ENCODE data around the gene FGF5. TPM values are rescaled to one million over a fixed set of nuclear protein-coding genes. Genes with fewer than 3 reads are reported as not detected.

FGF5 gene
- total RNA-seq, 1 experiment from 2014 or later, result 2.6 TPM

DNA sequence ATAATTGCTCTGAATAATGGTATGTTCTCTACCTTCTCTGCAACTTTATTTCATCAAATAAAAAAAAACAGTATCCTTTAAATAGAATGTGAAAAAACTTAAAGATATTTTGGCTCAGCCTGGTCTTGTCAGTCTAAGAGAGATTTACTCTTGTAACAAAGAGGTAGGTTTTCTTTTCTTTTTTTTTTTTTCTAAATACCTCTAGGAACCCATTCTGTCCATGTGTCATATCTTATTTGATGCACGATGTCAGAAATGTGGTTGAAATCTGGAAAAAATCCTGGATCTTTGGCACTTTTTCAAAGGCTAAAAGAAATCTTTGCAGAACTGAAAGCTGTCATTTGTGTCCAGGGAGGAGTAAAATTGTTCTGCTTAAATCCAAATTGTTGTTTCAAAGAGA is 17.3 kb upstream of the FGF5 start:
- DNase-seq, result no peak
- intact Hi-C loops (cut with micrococcal nuclease), result no loop called here
- ChIA-PET POLR2A (ENCODE audit: unreplicated experiment) (no interaction called here), CTCF (interaction anchor here (0.7 kb wide), 1 partner anchor 218 kb away, joined by 3 read pairs; no protein-coding TSS in a partner anchor)
- Histone ChIP-seq H3K4me2 (ENCODE audit: low read length) (no peak overlapping the region), H3K9ac (ENCODE audit: low read length) (no peak overlapping the region), H3K4me1 (ENCODE audit: insufficient read depth, low read length) (no peaks in the 10 kb centered on the region), H3K4me3 (ENCODE audit: low read length) (no peak overlapping the region), H3K27ac (ENCODE audit: low read length) (no peak overlapping the region), H3K9me2 (replicated peaks; ENCODE audit: low read length) (no peaks in the 10 kb centered on the region), H3K36me3 (ENCODE audit: low read depth, low read length) (no peaks in the 10 kb centered on the region), H3K27me3 (ENCODE audit: low read length) (no peaks in the 10 kb centered on the region), H4K20me1 (ENCODE audit: low read length) (no peaks in the 10 kb centered on the region), H3F3A (ENCODE audit: low read length, unreplicated experiment) (no peaks in the 10 kb centered on the region), H2AFZ (ENCODE audit: low read length) (no peak overlapping the region), H3K9me3 (ENCODE audit: low read length) (no peaks in the 10 kb centered on the region), H3K79me2 (ENCODE audit: low read length) (no peaks in the 10 kb centered on the region)
- no TSS peak for BruUV-seq (replicated peaks)
- no peak for TF ChIP-seq EZH2phosphoT487 (IDR thresholded peaks at IDR 0.05; ENCODE audit: borderline replicate concordance, low read length)
- TF ChIP-seq, protein P1, sequence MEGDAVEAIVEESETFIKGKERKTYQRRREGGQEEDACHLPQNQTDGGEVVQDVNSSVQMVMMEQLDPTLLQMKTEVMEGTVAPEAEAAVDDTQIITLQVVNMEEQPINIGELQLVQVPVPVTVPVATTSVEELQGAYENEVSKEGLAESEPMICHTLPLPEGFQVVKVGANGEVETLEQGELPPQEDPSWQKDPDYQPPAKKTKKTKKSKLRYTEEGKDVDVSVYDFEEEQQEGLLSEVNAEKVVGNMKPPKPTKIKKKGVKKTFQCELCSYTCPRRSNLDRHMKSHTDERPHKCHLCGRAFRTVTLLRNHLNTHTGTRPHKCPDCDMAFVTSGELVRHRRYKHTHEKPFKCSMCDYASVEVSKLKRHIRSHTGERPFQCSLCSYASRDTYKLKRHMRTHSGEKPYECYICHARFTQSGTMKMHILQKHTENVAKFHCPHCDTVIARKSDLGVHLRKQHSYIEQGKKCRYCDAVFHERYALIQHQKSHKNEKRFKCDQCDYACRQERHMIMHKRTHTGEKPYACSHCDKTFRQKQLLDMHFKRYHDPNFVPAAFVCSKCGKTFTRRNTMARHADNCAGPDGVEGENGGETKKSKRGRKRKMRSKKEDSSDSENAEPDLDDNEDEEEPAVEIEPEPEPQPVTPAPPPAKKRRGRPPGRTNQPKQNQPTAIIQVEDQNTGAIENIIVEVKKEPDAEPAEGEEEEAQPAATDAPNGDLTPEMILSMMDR (conservative IDR thresholded peaks at IDR 0.05; ENCODE audit: low read depth, low read length), result no peak
- no peak for TF ChIP-seq EZH2 (IDR thresholded peaks at IDR 0.05; ENCODE audit: low read length, unreplicated experiment)
- no peak for ATAC-seq

DNA sequence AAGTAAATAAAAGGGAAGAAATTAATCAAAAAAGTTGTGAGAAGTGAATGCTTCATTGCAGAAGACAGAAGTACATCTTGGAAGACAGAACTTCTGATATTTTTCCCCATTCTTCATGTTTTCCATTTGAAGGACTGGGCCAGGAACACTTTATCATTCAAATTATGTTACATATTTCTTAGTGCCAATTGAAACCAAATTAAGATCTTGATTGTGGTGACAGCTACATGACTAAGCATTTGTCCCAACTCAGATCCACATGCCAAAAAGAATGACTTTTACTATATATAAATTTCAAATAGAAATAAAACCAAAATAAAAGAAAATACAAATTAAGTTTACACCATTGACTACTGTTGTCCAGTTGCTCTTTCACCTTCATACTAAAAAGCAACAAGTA is 14.0 kb upstream of the FGF5 start:
- TF ChIP-seq, protein P1 (conservative IDR thresholded peaks at IDR 0.05; ENCODE audit: low read depth, low read length), result no peak
- TF ChIP-seq EZH2phosphoT487 (IDR thresholded peaks at IDR 0.05; ENCODE audit: borderline replicate concordance, low read length), result no peak
- no peak for TF ChIP-seq EZH2 (IDR thresholded peaks at IDR 0.05; ENCODE audit: low read length, unreplicated experiment)
- Histone ChIP-seq H3F3A (ENCODE audit: low read length, unreplicated experiment) (no peaks in the 10 kb centered on the region), H3K36me3 (ENCODE audit: low read depth, low read length) (no peaks in the 10 kb centered on the region), H3K79me2 (ENCODE audit: low read length) (no peaks in the 10 kb centered on the region), H3K9me3 (ENCODE audit: low read length) (no peaks in the 10 kb centered on the region), H3K27ac (ENCODE audit: low read length) (no peak overlapping the region), H3K4me1 (ENCODE audit: insufficient read depth, low read length) (peaks cover 16% of the 10 kb centered on the region), H3K4me2 (ENCODE audit: low read length) (no peak overlapping the region), H4K20me1 (ENCODE audit: low read length) (no peaks in the 10 kb centered on the region), H3K27me3 (ENCODE audit: low read length) (no peaks in the 10 kb centered on the region), H3K4me3 (ENCODE audit: low read length) (no peak overlapping the region), H2AFZ (ENCODE audit: low read length) (no peak overlapping the region), H3K9me2 (replicated peaks; ENCODE audit: low read length) (no peaks in the 10 kb centered on the region), H3K9ac (ENCODE audit: low read length) (no peak overlapping the region)
- intact Hi-C loops (cut with micrococcal nuclease), result no loop called here
- DNase-seq, result no peak
- ChIA-PET POLR2A (ENCODE audit: unreplicated experiment) (no interaction called here), CTCF (interaction anchor here (0.6 kb wide), 2 partner anchors 17 to 58 kb away, joined by 3 read pairs; no protein-coding TSS in a partner anchor)
- no TSS peak for BruUV-seq (replicated peaks)
- no peak for ATAC-seq

DNA sequence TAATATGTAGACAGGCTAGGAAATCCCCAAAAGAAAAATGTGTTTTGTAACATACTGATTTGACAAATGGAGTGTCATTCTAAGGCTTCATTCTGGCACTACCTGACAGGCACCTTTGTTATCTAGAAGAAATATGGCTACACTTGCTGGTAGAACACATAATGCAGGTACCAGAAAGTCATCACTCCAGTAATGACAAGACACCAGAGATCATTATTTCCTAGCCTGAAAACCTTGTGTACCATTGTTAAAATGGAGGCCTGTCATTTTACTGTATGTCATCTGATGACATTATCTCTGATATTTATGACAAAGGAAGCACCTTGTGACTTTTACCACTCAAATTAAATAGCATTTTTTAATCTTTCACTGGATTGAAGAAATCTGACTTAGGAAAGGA is 13.5 kb upstream of the FGF5 start:
- CTCF ChIA-PET, result interaction anchor here (0.6 kb wide), 2 partner anchors 18 to 58 kb away, joined by 3 read pairs; no protein-coding TSS in a partner anchor
- no peak overlapping the region for H3K9ac ChIP-seq (ENCODE audit: low read length)

More for the DNA sequence above, 13.5 kb upstream of the FGF5 start:
- no peaks in the 10 kb centered on the region for H4K20me1 ChIP-seq (ENCODE audit: low read length)
- H3K27me3 ChIP-seq (ENCODE audit: low read length), result no peaks in the 10 kb centered on the region
- no peaks in the 10 kb centered on the region for H3K79me2 ChIP-seq (ENCODE audit: low read length)
- H3K27ac ChIP-seq (ENCODE audit: low read length), result no peak overlapping the region
- POLR2A ChIA-PET (ENCODE audit: unreplicated experiment), result no interaction called here
- H3F3A ChIP-seq (ENCODE audit: low read length, unreplicated experiment), result no peaks in the 10 kb centered on the region
- no peaks in the 10 kb centered on the region for H3K36me3 ChIP-seq (ENCODE audit: low read depth, low read length)
- no peak overlapping the region for H3K4me2 ChIP-seq (ENCODE audit: low read length)
- no TSS peak for BruUV-seq (replicated peaks)
- intact Hi-C loops (cut with micrococcal nuclease), result no loop called here
- no peak overlapping the region for H2AFZ ChIP-seq (ENCODE audit: low read length)
- H3K4me3 ChIP-seq (ENCODE audit: low read length), result no peak overlapping the region
- ATAC-seq (no peak), DNase-seq (no peak)
- H3K4me1 ChIP-seq (ENCODE audit: insufficient read depth, low read length), result peaks cover 16% of the 10 kb centered on the region
- H3K9me2 ChIP-seq (replicated peaks; ENCODE audit: low read length), result no peaks in the 10 kb centered on the region
- TF ChIP-seq EZH2phosphoT487 (IDR thresholded peaks at IDR 0.05; ENCODE audit: borderline replicate concordance, low read length) (no peak), EZH2 (IDR thresholded peaks at IDR 0.05; ENCODE audit: low read length, unreplicated experiment) (no peak)
- TF ChIP-seq, protein P1 (conservative IDR thresholded peaks at IDR 0.05; ENCODE audit: low read depth, low read length), result no peak
- H3K9me3 ChIP-seq (ENCODE audit: low read length), result no peaks in the 10 kb centered on the region
